SK-N-DZ (cell line): ENCODE data around the gene MACROD2.

ENCODE experiments used
- DNase-seq: peaks from one replicate; pipeline ENCODE4 v3.0.0-alpha.2; 2015; ENCODE audit warnings: low spot score

Gene MACROD2

DNA sequence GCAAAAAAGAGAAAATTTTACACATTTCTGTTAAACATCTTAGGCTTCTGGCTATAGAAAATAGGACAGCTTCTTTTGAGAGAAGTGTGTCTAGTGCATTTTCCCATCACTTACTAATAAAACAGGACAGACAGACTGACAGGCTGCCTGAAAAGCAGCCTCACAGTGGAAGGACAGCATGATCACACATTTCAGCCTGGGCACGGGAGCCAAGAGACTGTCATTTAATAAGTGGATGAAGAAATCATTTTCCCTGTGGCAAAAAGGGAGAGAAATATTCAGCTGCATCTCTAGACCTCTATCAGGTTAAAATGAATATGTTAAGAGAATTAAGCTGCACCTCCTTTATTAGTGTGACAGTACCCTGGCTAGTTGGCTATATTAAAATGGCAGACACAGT lies 1617.5 kb downstream of the MACROD2 start:
- no peak for DNase-seq

- no peak for DNase-seq
Measured at GRCh38 chr20:15613530-15613929, 1618.2 kb downstream of the MACROD2 start.

DNA sequence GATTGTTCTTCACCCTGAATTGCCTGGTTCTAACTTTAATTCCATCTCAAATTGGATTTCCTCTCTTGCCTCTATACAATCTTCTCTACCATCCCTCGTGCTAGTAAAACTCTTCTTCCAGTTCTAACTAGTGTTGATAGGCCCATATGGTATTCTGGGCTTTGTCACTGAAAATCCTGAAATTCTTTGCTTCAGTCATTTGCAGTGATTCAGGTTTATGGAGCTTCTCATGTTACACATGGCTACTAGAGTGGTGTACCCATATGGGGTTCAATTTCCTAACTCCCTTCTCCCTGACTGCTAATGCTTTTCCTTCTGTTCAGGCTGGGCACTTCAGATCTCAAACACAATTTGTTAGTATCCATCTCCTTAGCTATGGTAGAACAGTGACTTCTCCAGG lies 1621.3 kb downstream of the MACROD2 start:
- peak; percentile 23 for DNase-seq

DNA sequence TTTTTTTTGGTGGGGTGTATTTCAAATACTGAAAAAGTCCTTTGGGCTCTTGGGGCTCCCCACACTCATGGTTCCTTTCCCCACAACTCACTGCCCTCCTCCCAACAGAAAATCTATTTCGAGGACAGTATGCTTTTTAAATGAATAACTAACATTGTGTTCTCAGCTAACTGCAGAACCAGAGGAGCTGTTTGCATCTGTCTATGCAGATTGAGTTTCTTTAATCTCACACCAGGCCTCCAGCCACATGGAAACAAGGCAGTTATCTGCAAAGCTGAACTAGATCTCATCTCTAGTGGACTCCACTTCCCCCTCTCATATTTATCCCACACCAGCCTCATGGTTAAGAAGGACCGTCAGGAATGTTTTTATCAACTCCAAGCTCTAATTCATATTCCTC lies 1622.8 kb downstream of the MACROD2 start:
- no peak for DNase-seq

DNA sequence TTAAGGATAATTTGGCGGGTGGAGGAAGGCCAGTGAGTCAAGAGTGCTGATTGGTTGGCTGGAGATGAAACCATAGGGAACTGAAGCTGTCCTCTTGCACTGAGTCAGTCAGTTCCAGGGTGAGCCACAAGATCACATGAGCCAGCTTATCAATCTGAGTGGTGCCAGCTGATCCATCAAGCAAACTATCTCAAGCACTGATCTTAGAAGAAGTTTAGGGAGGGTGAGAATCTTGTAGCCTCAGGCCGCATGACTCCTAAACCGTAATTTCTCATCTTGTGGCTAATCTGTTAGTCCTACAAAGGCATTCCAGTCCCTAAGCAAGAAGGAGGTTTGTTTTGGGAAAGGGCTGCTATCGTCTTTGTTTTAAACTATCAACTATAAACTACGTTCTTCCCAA lies 1623.6 kb downstream of the MACROD2 start:
- DNase-seq, result no peak

- no peak for DNase-seq
Measured at GRCh38 chr20:15619341-15619740, 1624.0 kb downstream of the MACROD2 start.

DNA sequence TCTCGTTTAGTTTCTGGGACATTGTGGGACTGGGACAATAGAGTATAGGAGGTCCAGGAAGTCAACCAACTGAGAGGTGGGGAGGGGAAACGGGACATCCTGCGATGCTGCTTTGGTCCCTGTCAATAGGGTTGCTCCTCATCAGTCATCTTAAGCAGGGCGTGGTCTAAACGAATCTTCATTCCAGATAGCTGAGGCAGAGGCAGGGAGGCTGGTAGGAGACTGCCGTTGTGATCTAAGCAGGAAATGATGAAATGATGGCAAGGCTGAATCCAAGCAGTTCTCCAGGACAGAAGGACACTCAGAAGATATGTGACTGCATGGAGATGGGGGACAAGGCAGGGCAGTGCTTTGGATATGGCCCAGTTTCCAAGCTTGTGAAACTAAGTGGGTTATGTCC lies 1624.5 kb downstream of the MACROD2 start:
- no peak for DNase-seq

- no peak for DNase-seq
Measured at GRCh38 chr20:15622368-15622767, 1627.1 kb downstream of the MACROD2 start.

DNA sequence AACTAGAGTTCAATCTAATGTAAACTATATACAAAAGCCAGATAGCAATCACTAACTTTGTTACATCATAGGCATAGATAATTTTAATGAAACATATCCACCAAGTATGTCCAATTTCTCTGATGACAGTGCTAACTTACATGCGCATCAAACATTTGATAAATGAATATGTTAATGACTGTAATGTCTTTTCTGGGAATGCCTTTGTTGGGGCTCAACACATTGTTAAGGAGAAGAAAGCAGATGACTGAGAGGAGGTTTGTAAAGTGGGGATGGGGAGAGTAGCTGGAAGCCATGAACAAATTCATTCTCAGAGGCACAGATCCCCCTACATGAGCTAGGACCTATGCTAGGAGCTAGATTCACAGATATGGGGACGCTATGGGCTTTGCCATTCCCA lies 1627.9 kb downstream of the MACROD2 start:
- no peak for DNase-seq

- DNase-seq, result no peak
Measured at GRCh38 chr20:15625981-15626380, 1630.7 kb downstream of the MACROD2 start.

DNA sequence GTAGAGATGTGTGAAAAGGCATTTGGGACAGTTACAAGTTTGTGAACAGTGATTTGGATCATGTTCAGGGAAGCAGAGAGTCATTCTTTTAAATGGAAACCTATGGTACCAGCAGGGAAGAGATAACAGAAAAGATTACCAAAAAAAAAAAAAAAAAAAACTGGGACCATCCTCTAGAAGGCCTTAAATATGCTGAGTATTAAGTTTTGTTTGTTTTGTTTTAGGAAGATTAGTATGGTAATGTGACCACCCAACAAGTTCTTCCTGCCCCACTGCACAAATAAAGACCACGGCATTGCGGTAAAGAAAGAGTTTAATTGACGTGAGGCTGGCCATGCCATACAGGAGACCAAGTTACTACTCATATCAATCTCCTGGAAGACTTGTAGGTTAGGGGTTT lies 1631.8 kb downstream of the MACROD2 start:
- DNase-seq, result no peak

DNA sequence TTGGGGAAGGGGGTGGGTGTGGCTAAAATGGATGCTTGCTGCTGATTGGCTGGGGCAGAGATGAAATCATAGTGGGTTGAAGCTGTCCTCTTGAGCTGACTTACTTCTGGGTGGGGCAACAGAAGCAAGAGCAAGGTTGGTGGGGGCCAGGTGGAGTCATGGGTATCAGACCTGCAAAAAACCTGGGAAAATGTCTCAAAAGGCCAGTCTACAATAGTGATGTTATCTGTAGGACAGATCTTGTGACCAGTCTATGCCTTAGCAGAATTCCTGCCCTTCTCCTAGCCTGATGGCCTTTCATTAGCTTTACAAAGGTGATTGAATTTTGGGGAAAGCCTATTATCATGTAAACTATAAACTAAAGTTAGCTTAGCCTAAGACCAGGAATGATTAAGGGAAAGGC lies 1632.2 kb downstream of the MACROD2 start:
- DNase-seq, result no peak

GRCh38 chr20:15628851-15629353 lies 1633.6 kb downstream of the MACROD2 start:
- no peak for DNase-seq

DNA sequence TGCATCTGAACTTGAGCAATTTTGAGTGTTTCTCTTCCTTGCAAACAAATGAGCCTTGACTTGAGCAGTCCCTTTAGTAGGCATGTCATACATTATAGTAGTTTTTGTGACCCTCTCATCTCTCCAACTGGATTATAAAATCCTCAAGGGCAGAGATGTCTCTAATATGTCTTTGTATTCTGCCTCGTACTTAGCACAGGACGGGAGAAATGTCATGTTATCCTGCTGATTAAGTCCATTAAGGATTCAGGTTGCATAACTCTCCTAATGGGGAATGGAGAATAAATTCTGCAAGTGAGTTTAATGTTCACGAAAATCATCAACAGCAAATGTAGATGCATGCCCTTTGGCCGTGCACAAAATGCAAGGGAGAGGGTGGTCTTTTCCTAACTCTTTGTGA lies 1635.0 kb downstream of the MACROD2 start:
- DNase-seq, result no peak

DNA sequence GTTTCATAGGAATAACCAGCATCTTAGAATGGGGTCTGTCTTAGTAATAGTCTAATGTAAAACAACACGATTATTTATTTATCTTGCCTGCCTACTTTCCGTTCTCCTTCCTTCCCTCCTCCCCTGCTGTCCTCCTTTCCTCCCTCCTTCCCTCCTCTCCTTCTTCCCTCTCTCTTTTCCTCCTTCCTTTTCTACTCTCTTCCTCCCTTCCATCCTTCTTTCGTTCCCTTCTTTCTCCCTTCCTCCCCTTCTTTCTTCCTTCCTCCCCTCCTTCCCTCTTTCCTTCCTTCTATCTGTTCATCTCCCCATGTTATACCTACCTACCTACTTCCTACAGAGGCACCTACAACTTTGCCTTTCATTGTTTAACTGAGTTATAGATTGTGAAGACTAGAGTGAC lies 1637.4 kb downstream of the MACROD2 start:
- DNase-seq, result no peak

GRCh38 chr20:15634102-15634501 lies 1638.8 kb downstream of the MACROD2 start:
- DNase-seq, result no peak

- DNase-seq, result no peak
Measured at GRCh38 chr20:15637546-15637945, 1642.2 kb downstream of the MACROD2 start.

DNA sequence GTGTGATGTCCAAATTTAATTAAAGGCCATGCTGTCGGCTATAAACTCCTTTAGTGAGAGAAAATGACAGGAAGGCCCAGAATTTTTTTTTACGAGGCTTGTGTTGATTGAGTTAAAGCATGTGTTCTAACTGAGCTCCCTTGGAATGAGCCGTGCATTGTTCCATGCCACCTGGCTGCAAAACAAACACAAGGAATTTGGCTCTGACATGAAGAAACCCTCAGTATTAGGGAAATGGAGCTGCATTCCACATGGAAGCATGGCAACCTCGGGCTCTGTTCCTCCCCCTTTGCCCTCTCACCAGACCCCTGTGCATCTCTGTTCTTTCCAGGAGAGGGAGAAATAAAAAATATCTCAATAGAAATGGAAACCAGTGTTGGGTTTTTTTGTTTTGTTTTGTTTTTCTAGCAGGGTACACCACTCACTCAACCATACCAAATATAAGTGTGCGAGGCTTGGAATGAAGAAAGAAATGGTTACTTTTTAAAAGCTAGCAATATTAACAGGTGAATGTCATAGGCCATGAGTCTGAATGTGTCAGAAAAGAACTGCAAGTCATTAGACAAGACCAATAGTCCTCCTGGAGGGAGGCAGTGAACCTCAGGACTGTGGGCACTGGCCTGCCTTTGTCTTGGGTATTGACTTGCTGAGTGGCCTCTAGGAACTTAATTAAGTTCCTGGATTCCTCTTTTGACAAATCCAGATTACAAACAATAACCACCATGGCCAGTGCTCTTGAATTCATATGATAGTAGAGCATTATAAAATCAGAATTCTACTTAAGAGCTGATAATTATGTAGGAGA lies 1642.8 kb downstream of the MACROD2 start:
- peak; percentile 46 for DNase-seq

DNA sequence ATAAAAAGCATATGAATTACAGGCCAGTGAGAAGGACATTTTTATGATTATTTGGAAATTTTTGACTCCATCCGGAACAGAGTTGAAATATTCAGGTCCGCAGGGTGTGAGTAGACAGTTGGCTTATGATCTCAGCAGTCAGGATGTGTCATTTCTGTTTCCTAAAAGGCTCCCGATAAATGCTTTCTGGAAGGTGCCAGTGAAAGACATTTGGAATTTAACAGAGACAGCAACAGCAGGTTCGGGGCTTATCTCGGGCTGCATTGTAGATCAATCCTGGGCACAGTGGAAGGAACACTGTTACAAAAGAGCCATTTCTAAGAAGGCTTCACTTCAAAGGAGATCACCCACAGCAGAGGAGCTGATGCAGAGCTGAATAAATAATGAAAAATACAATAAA lies 1643.5 kb downstream of the MACROD2 start:
- no peak for DNase-seq

DNA sequence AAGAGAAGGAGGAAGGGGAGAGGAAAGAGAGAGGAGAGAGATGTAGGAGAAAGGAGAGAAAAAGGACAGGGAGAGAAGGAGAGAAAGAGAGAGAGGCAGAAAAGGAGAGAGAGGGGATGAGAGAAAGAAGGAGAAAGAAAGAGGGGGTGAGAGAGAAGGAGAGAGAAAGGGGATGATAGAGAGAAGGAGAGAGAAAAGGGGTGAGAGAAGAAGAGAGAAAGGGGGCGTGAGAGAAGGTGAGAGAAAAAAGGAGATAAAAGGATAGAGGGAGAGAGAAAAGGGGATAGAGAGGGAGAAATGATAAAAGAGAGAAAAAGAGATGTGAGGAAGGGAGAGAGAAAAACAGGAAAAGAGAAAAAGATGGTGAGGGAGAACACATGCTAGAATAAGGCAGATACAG lies 1644.5 kb downstream of the MACROD2 start:
- no peak for DNase-seq

GRCh38 chr20:15642109-15642508 lies 1646.8 kb downstream of the MACROD2 start:
- DNase-seq, result no peak

DNA sequence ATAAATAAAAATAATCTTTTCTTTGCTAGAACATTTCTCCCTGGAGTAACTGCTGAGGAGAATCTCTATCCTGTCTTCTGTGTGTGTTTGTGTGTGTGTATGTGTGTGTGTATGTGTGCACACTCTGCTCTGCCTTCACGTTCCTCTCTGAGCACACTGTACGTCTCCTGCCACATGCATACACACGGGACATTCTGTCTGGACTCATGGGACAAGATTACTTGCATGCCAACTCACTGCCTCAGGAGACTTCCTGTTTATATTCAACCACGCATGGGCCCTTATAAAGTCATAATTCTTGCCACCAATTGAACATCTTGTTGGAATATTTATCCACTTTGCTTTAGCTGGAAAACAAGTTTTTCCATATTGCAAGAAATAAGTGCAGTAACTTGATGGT lies 1647.4 kb downstream of the MACROD2 start:
- no peak for DNase-seq

DNA sequence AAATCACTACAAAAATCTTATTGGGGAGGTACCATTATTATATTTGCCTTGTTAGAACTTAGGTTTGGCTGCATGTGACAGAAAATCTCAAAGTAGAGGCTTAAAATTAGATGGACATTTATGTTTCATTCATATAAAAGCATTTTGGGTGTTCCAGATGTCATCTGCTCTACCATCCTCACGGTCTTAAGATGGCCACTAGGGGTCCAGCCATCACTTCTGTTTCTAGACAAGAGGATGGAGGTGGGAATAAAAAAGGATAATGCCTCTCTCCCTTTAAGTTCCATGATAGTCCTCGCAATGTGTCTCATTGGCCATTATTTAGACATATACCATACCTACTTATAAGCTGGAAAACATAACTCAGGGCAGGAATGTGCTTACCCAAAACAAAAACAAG lies 1648.4 kb downstream of the MACROD2 start:
- no peak for DNase-seq

DNA sequence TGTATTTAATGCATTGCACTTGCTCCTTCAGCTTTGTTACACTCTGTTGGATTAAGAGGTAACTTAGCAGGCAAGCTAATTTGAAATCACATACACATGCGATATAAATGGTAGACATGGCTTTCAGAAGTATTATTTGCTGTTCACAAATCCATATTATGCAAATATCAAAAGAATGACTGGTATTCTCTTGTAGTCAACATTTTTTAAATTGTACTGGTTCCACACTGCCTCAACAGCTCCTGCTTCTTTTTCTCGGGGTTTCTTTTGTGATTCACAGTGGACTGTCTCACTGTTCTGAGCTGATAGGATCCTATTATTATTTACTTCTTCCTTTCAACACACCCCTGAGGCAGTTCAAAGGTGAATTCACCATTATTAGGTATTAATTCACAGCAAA lies 1650.5 kb downstream of the MACROD2 start:
- DNase-seq, result no peak
